Measurements from ENCODE around the gene TBCA.
"Not testable (repeated sequence)": the region's sequence is repeated elsewhere in the genome, so short reads cannot be mapped to it uniquely, and the experiment has no call there.

Gene TBCA

DNA sequence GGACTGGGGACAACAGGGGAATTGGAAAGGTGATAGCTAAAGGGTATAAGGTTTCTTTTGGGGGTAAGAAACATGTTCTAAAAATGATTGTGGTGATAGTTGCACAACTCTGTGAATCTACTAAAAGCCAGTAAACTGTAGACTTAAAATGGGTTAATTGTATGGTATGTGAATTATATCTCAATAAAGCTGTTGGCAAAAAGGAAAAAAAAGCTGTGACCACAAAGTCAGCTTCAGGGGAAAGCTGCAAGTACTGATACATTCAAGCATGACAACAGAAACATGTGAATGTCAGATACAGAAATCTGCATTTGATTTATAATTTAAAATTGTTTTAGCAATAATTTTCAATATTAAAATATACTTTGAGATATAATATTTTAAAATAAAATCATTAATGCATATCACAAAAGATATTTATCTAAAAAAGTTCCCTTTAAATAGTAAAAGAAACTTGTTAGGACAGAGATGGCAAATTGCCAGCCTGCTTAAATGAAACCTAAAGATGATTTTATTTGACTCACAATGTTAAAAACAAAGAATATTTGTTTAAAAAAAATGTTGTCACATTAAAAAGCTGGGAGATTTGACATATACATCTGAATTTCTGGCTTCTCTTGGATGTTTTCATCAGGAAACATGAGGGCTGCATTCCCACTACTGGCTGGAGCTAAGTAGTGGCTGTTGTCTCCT lies 66.0 kb downstream of the TBCA start:
- no peak for DNase-seq (ENCODE audit: low read depth, low spot score)

DNA sequence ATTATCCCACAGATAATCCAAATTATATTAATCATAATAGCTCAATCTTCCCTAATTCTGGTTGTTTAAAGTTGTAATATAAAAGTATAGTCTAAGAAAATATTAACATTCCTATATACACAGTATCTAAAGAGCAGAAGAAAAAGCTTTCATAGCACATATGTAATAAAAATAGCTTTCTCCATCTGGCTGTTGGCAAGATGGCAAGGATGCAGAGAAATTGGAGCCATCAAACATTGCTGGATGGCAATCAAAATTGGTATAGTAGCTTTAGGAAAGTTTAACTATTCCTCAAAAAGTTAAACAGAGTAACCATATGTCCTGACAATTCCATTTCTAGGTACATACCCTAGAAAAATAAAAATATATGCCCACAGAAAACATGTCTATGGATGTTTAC lies 66.8 kb downstream of the TBCA start:
- DNase-seq (ENCODE audit: low read depth, low spot score): no peak

DNA sequence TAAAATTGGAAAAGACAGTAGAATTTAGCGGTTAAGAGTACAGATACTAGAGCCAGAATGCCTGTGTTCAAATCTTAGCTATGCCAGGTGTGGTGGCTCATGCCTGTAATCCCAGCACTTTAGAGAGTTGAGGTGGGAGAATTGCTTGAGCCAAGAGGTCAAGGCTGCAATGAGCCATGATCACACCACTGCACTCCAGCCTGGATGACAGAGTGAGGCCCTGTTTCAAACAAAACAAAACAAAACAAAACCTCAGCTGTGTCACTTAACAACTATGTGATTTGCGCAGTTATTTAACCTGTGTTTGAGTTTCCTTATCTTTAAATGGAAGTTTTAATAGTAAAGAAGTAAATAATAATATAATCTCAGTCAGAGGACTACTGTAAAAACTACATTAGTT lies 68.3 kb downstream of the TBCA start:
- DNase-seq (ENCODE audit: low read depth, low spot score): no peak

DNA sequence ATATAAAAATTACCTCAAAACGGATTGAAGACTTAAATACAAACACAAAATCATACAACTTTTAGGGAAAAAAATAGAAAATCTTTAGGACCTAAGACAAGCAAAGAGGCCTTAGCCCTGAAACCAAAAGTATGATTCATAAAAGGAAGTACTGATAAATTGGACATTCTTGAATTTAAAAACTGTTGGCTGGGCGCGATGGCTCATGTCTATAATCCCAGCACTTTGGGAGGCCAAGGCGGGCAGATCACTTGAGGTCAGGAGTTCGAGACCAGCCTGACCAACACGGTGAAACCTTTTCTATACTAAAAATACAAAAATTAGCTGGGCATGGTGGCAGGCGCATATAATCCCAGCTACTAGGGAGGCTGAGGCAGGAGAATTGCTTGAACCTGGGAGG lies 76.6 kb downstream of the TBCA start:
- DNase-seq (ENCODE audit: low read depth, low spot score): not testable (repeated sequence)

DNA sequence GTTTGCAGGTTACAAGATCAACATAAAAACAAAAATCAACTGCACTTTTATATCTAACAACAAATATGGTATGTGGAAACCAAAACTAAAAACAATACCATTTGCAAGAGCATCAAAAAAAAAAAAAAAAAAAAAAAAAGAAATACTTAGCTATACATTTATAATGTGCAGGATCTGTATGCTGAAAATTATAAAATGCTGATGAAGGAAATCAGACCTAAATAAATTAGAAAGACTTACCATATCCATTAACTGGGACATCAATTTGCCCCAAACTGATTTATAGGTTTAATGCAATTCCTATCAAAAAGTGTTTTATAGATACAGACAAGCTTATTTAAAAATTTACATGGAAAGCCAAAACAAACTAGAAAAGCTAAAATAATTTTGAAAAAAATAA lies 77.2 kb downstream of the TBCA start:
- no peak for DNase-seq (ENCODE audit: low read depth, low spot score)

DNA sequence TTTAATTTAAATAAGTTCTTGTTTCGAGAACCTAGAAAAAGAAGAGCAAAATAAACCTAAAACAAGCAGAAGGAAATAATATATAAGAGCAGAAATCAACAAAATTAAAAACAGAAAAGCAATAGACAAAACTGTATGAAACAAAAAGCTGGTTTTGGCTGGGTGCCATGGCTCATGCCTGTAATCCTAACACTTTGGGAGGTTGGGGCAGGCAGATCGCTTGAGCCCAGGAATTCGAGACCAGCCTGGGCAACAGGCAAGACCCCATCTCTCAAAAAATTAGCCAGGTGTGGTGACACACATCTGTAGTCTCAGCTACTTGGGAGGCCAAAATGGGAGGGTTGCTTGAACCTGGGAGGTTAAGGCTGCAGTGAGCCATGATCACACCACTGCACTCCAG lies 78.4 kb downstream of the TBCA start:
- DNase-seq (ENCODE audit: low read depth, low spot score): no peak

DNA sequence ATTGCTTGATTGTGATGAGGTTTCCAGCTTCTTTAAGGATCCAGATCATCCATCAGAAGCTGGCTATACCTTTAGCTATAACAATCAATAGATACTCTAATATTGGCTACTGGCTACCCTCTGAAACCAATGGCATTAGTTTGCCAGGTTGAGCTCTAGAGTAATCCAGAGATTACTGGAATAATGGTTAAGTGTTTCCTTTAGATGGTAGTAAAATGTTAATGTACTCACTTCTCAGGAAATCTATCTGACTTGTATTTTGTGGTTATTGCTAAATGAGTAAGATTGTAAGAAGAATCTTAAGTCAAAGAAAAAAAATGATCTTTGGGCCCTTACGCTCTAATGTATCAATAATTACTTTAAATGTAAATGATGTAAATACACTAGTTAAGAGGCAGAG lies 80.0 kb downstream of the TBCA start:
- no peak for DNase-seq (ENCODE audit: low read depth, low spot score)

DNA sequence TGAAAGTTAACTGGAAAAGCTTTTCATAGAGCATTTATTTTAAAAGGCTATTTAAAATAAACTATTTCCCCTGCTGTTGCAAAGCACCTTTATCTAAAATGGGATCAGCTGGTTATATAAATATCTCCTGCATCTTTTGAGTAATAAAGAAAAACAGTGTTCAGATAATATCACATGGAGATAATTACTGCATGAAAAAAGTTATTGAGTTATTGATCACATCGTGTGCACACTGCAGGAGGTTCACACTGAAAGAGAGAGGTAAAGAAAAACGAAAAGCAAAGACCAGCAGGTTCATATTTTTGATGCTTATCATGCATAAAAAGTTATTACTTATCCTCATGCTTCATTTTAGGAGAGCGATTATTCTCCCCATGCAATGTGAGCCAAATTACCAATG lies 82.2 kb downstream of the TBCA start:
- no peak for DNase-seq (ENCODE audit: low read depth, low spot score)

DNA sequence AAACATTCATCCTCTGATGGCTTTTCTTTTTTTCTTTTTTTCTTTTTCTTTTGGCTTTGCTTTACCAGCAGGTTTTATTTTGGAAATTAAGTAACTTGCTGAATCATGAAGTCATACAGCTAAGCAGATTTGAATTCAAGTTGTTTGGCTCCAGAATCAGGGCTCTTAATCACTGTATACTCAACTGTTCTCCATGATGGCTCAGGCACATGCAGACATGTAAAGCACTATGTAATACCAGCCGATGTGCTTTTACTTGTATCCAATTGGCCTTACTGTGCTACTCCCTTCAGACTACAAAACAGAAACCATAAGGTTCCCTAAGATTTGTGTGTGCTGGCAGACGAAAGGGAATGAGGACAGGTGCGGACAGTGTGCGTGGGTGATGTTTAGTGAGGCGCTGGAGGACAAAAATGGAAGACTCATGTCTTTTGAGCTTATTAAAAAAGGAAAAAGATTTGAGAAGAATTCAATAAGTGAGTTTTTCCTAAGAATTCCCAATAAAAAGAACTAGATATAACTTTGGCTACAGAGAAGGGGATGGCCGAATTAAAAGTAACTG lies 92.9 kb downstream of the TBCA start:
- no peak for DNase-seq (ENCODE audit: low read depth, low spot score)

DNA sequence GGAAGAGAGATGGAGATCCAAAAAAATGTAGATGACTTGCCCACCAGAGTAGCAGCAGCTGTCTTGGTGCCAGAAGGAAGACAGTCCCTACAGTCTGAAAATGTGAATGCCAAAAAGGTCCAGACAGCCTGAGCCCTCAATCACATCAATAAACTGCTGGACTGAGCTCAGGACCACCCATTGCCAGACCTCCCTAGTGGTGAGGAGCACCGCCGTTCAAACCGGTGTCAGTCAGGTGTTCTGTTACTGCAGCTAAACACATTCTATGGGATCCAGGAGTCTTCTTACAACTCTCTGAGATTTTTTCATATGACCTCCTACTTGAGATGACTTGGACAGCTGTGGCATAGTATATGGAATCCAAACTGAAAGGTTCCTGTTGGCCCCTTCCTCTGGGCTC lies 105.6 kb downstream of the TBCA start:
- DNase-seq (ENCODE audit: low read depth, low spot score): no peak

DNA sequence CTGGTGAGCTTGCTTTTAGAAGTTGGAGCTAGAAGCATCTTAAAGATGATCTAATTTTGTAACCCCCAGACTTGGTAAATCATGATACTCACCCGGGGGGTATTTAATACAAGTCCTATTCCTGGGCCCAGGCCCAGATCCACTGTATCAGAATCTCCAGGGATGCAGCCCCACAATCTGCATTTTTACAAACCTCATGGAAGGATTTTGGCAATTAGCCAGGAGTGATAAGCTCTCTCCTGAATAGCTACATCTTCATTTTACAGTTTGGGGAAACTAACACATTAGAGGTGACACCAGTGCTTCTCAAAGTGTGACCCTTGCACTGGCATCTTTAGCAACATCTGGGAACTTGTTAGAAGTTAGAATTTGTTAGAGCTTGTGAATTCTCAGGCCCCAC lies 106.5 kb downstream of the TBCA start:
- no peak for DNase-seq (ENCODE audit: low read depth, low spot score)

DNA sequence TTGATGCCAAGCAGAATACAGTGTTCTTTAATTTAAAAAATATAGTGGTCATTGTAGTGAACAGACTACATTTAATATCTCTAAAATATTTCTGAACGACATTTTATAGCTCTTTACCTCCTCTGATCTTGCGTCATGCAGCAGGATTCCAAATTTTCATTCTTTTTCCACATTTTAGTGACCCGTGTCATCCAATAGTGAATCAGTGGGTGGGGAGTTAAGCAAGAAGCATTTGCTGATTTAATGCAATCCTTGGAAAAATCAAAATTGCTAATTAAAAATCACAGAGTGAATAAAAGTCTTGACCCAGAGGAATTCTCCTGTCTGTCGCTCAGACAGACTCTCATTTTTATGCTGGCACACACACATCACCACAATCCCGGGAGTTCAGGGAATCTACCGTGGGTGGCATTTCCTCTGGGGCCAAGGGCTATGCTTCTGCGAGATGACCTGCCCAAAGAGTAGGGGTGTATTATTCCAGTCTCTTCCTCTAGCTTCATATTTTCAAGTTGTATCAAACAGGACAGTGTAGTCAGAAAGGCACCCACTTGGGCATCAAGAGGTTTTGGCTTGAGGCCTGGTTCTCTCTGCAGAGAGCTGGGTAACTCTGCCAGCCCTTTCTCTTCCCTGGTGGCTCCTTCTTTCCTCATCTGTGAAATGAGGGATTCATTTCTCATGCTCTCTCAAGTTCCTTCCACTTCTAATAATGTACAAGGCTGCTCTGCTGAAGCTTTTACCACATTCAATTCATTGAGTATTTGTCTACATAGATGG lies 112.9 kb downstream of the TBCA start:
- DNase-seq (ENCODE audit: low read depth, low spot score): no peak

DNA sequence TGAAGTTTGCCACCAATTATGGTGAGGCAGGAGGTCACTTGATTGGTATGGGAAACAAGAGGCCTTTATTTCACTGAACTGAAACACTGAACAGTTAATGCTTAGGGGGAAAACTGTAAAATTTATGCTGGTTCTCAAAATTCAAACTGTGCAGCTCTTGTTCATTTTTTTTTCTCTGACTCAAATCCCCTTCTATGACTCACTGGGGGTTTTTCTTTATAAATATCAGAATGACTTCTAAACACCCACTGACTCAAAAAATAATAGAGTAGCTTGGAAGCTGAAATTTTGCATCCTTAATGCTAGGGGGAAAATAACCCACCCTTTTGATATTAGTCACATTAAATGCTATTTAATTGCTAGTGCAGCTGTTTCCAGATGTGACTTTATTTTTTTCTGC lies 113.5 kb downstream of the TBCA start:
- DNase-seq (ENCODE audit: low read depth, low spot score): no peak

DNA sequence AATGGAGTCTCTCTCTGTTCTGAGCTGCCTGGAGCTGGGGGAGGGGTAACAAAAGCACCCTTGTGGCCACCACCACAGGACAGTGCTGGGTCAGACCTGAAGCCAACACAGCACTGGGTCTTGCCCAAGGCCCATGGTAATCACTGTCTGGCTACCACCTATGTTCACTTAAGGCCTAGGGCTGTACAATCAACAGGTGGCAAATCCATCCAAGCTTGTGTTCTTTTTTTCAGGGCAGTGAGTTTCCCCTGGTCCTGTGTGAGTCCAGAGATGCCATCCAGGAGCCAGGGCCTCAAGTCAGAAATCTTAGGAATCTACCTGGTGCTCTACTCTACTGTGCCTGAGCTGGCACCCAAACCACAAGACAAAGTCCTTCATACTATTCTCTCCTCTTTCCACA lies 117.5 kb downstream of the TBCA start:
- DNase-seq (ENCODE audit: low read depth, low spot score): no peak

DNA sequence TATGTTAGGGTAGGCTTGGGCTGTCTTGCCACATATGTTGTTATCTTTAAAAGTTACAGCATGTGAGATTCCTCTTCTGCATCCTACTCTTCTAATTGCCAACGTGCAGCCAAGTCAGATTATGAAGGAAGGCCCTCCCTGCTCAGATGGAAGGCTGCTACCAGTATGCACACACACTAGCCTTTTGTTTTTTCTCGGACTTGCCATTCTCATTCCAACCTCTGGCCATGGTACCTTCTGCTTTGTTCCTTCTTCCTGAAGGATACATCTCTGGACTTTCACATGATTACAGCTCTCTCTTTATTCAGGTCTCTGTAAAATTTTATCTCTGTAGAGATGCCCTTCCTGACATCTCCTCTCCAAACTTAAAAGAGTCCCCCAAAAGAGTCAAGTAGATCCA lies 124.8 kb downstream of the TBCA start:
- no peak for DNase-seq (ENCODE audit: low read depth, low spot score)

DNA sequence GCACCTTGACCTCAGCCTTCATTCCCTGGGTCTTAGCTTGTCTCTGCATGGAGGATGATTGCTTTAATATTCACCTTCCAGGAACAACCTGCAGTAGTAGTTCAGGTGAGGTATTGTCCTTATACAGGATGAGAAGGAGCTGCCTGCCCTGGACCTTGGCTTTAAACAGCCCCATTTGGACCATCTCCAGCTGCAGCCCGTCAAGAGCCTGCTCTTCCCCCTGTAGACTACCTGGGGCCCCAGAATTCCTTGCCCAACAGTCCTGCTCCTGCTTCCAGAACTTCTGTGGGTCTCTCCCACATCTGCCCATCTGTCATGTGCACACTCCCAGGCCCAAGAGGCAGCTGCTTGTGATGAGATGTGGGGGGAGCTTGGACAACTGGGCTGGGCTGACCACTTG lies 125.5 kb downstream of the TBCA start:
- no peak for DNase-seq (ENCODE audit: low read depth, low spot score)

DNA sequence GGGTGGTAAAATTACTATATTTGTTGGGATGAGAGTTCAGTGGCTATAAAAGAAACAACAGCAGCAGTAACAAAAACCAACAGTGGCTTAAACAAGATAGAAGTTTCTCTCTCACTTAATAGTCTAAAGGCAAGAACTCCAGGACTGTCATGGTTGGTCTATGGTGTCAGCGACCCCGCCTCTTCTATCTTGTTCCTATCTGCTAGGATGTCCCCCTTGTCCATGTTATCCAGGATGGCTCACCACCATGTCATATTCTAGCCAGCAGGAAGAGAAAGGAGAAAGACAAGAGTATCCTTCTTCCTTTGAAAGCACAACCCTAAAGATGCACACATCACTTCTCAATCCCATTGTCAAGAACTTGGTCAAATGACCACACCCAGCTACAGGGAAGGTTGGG lies 126.4 kb downstream of the TBCA start:
- DNase-seq (ENCODE audit: low read depth, low spot score): no peak

DNA sequence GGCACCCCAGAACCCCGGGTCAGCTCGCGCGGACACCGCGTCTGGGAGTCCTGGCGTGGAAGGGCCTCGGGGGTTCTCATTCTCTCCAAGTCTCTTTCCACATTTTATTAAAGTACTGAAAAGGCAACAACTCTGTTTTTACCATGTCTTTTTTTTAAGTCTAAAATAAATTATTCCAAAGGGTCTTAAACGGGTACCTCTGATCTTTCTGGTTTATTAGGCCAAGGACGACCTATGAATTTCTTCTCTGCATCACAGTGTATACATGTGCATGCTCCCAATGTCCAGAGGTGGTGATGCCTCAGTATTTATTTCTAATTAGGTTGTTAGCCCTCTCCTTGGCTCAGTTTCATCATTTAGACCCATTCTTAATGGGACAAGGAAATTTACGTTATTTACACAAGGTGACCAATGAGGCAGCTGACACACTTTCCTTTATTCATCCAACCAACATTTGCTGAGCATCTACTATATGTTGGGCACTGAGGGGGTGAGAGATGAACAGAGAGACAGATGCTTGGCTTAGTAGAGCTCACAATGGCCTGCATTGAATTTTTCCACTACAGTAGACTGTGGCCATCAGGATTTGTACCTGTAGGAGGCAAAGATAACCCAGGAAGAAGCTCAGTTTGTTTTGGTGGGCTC lies 130.0 kb downstream of the TBCA start:
- DNase-seq (ENCODE audit: low read depth, low spot score): no peak

DNA sequence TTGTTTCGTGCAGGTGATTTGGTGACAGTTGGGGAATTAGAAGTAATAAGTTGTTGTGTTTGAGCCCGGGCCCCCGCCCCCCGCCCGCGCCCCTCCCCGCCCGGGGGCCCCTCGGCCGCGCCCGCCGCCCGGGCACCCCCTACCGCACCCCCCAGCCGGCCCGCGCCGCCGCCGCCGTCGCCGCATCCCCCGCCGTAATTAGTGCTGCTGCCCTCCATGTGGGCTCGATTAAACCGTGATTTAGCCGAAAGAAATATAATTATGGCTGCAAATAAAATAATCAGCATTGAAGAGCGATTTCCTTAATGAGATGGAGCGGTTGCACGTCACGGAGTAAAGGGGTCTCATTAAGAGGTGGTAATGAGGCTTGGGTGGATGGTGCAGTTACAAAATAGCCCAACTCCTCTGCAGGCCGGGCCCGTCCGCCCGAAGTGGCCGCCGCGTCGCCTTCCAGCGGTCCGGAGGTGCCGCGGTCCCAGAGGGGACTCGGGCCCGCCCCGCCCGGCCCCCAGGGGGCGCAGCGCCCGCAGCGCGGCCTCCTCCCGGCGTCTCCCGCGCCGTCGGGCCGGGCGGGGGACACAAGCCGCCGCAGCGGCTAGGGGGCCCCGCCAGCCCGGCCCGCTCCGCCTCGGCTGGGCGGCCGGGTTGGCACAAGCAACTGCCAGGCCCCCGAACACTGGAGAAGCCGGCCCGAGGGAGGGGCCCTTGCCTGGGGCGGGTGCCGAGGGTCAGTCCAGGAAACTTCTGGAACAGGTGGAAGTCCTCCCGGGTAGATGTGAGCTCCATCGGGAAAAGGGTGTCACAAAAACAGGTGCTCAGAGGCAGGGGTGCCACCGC lies 130.8 kb downstream of the TBCA start:
- no peak for DNase-seq (ENCODE audit: low read depth, low spot score)

DNA sequence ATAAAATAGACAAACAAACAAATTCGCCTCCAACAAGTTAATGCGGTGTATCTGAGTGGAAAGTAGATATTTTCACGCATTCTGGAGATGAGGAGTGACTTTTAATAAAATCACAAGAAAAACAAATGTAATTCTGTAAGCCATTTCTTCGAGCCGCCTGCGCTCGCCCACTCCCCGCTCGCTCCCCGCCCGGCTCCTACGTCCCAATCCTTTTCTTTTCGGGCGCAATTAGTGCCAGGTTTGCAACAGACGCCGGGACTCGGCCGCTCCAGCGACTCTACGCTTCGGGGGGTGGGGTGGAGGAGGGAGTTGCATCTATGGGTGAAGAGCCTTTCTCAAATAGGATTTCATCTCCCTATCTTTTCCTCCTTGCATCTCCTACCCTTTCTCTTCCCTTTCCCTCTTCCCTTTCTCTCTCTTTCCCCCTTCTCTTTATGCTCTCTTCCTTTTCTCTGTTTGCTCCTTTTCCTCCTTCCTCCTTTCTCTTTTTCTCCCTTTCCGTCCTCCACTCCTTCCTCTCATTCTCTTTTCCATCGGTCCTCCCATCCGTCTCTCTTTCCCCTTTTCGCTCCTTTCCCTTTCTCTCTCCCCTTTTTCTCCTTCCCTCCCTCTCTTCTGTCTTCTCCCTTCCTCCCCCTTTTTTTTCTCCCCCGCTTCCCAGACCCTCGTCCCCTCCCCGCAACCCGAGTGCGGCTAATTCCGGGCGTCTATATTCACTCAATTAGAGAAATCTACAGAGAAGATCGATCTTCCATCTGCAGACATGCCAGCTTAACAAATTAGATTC lies 131.6 kb downstream of the TBCA start:
- no peak for DNase-seq (ENCODE audit: low read depth, low spot score)
